H1 (cell line): ENCODE results near the gene H2AZ2. TPM values are rescaled to one million over a fixed set of nuclear protein-coding genes. Genes with fewer than 3 reads are reported as not detected.

Experiments used
- ASH2L ChIP-seq: fragments of 200-600, 300-600 bp; sonication (generic); IDR thresholded peaks from one replicate; pipeline ENCODE4 v1.7.1; 2017; ENCODE audit warnings: low read length
- BCL11A ChIP-seq, 2 experiments: IDR thresholded peaks; one replicate each; pipeline ENCODE4 v1.6.1; 2011; ENCODE audit warnings: low read depth in 2 of 2, low read length in 2 of 2, mild to moderate bottlenecking in 2 of 2
- CHD1 ChIP-seq: IDR thresholded peaks from 2 replicates; pipeline ENCODE4 v1.6.1; 2012; ENCODE audit warnings: low read depth, low read length, improper control_type of control experiment
- GTF2F1 ChIP-seq: IDR thresholded peaks from 2 replicates; pipeline ENCODE4 v1.6.1; 2012; ENCODE audit warnings: low read depth, low read length, improper control_type of control experiment, borderline replicate concordance
- HDAC2 ChIP-seq, 2 experiments: fragments of 300-600 bp in 1 of 2; sonication (generic) in 1 of 2; IDR thresholded peaks; 2 replicates each; pipeline ENCODE4 v1.6.1; 2011 to 2012; ENCODE audit warnings: low read depth in 2 of 2, low read length in 2 of 2, mild to moderate bottlenecking in 2 of 2, moderate library complexity in 2 of 2, borderline replicate concordance in 1 of 2, inconsistent platforms in 1 of 2
- JUN ChIP-seq: IDR thresholded peaks from 2 replicates; pipeline ENCODE4 v1.6.1; 2011; ENCODE audit warnings: low read depth, mild to moderate bottlenecking, improper control_type of control experiment, low read length
- KDM4A ChIP-seq: IDR thresholded peaks from one replicate; pipeline ENCODE4 v1.7.1; 2012; ENCODE audit warnings: low read depth, mild to moderate bottlenecking, moderate library complexity, low read length, inconsistent platforms; ENCODE audit not compliant: severe bottlenecking
- NANOG ChIP-seq: IDR thresholded peaks from 2 replicates; pipeline ENCODE4 v1.6.1; 2011; ENCODE audit warnings: low read length, low read depth, mild to moderate bottlenecking, inconsistent platforms; ENCODE audit not compliant: insufficient read depth, poor library complexity, severe bottlenecking
- PHF8 ChIP-seq: fragments of 200-600 bp; sonication (generic); conservative IDR thresholded peaks from 2 replicates; pipeline ENCODE4 v1.7.1; 2012; ENCODE audit warnings: low read depth, mild to moderate bottlenecking, inconsistent platforms, low read length, moderate library complexity
- POLR2AphosphoS5 ChIP-seq: IDR thresholded peaks from 2 replicates; pipeline ENCODE4 v1.6.1; 2011; ENCODE audit warnings: low read depth, low read length
- RBBP5 ChIP-seq: IDR thresholded peaks from 2 replicates; pipeline ENCODE4 v1.7.1; 2012; ENCODE audit warnings: low read depth, mild to moderate bottlenecking, inconsistent platforms, low read length, moderate library complexity, borderline replicate concordance
- SIN3A ChIP-seq, 2 experiments: IDR thresholded peaks in 1 of 2; conservative IDR thresholded peaks in 1 of 2; 2 replicates each; pipeline ENCODE4 v1.6.1; 2011 to 2012; ENCODE audit warnings: low read length in 2 of 2, improper control_type of control experiment in 1 of 2, low read depth in 1 of 2, mild to moderate bottlenecking in 1 of 2
- SIX5 ChIP-seq: IDR thresholded peaks from 2 replicates; pipeline ENCODE4 v1.6.1; 2011; ENCODE audit warnings: mild to moderate bottlenecking, low read depth, low read length
- SP4 ChIP-seq: IDR thresholded peaks from 2 replicates; pipeline ENCODE4 v1.6.1; 2012; ENCODE audit warnings: low read length, inconsistent platforms
- TAF7 ChIP-seq: optimal IDR thresholded peaks from 2 replicates; pipeline ENCODE3; 2011; ENCODE audit warnings: low read depth, mild to moderate bottlenecking, inconsistent platforms, low read length, moderate library complexity, borderline replicate concordance
- TEAD4 ChIP-seq: IDR thresholded peaks from 2 replicates; pipeline ENCODE4 v1.6.1; 2012; ENCODE audit warnings: low read depth, low read length, inconsistent platforms, mixed read lengths
- YY1 ChIP-seq: IDR thresholded peaks from 2 replicates; pipeline ENCODE4 v1.6.1; 2011; ENCODE audit warnings: low read depth, mild to moderate bottlenecking, low read length
- polyA plus RNA-seq, 7 experiments: library from polyadenylated mRNA; depleted of rRNA in 3 of 7; stranded (reverse) in 5 of 7; unstranded in 2 of 7; fragments of >200 nt in 5 of 7; fragments of 200-250 nt in 2 of 7; gene quantifications; 1 replicate in 5 of 7; 2 replicates in 1 of 7; 4 replicates in 1 of 7; pipeline versions ENCODE4 v1.2.1 to v1.2.3, GENCODE V29; 2011 to 2013; ENCODE audit warnings: missing spikeins in 2 of 7, mixed read lengths in 2 of 7
- total RNA-seq: library from RNA; stranded (reverse); fragmentation: NEBNext Ultra II Directional; extraction: Animal tissue kit (Norgen Biotek cat#: 25700); gene quantifications from 2 replicates; pipeline ENCODE4 v1.2.1, GENCODE V29; 2021
- TF ChIP-seq, protein P1 (sequence below), 3 experiments: IDR thresholded peaks; 1 replicate in 2 of 3; 2 replicates in 1 of 3; pipeline versions ENCODE4 v1.5.1 to v1.6.1; 2011; ENCODE audit warnings: low read length in 3 of 3, mild to moderate bottlenecking in 3 of 3, inconsistent platforms in 2 of 3, low read depth in 1 of 3, moderate library complexity in 1 of 3; ENCODE audit not compliant: insufficient read depth in 1 of 3; ENCODE audit errors: control extremely low read depth in 1 of 3
- TF ChIP-seq, protein P2 (sequence below): IDR thresholded peaks from 2 replicates; pipeline ENCODE4 v1.6.1; 2011; ENCODE audit warnings: low read depth, mild to moderate bottlenecking, low read length; ENCODE audit not compliant: insufficient read depth
- TF ChIP-seq, protein P3 (sequence below): IDR thresholded peaks from 2 replicates; pipeline ENCODE4 v1.6.1; 2012; ENCODE audit warnings: inconsistent platforms

The H2AZ2 gene
- total and polyA plus RNA-seq, 2 of the 8 experiments (the other 6 are each of a cell fraction or from before 2014, with no cell fraction given), result 168 to 187 TPM

DNA sequence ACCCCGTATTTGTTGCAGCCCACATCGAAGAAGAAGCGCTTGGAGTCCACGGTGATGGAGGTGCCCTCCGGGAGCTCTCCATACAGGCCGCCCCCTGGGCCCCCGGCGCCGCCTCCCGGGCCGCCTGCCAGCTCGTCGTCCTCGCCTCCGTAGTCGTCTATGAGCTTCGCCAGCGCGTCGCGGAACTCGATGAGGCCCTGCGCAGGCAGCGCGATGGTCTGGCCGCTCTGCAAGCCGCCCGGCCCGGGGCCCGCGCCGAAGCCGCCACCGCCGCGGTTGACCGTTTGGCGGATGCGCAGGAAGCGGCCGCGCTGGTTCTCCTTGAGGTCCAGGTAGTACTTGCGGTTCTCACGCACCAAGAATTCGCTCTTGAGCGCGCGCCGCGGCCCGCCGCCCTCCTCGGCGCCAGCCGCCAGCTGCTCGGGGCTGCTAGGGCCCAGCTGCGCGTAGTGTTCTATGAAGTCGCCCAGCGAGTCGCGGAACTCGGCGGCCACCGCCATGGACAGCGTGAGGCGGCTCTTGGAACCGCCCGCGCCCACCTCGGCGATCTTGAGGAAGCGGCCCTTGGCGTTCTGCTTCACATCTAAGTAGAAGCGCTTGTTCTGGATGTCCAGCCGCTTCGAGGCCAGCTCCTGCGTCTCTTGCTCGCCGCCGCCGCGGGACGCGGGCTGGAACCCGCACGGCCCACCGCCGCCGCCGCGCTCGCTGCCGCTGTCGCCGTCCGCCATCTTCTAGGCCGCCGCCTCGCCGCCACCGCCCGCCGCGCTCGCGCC is 36.9 kb upstream of the H2AZ2 start (continued):
- TF ChIP-seq, protein P1, sequence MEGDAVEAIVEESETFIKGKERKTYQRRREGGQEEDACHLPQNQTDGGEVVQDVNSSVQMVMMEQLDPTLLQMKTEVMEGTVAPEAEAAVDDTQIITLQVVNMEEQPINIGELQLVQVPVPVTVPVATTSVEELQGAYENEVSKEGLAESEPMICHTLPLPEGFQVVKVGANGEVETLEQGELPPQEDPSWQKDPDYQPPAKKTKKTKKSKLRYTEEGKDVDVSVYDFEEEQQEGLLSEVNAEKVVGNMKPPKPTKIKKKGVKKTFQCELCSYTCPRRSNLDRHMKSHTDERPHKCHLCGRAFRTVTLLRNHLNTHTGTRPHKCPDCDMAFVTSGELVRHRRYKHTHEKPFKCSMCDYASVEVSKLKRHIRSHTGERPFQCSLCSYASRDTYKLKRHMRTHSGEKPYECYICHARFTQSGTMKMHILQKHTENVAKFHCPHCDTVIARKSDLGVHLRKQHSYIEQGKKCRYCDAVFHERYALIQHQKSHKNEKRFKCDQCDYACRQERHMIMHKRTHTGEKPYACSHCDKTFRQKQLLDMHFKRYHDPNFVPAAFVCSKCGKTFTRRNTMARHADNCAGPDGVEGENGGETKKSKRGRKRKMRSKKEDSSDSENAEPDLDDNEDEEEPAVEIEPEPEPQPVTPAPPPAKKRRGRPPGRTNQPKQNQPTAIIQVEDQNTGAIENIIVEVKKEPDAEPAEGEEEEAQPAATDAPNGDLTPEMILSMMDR (IDR thresholded peaks at IDR 0.05; ENCODE audit: control extremely low read depth in 1 of 3, insufficient read depth in 1 of 3, low read depth in 1 of 3, low read length in 3 of 3), result no peak
- no peak for TF ChIP-seq BCL11A (IDR thresholded peaks at IDR 0.05; ENCODE audit: low read depth in 2 of 2, low read length in 2 of 2)
- TF ChIP-seq PHF8, result peak; percentile 14; the same call in 1 of the 2 replicates
- no peak for TF ChIP-seq SP4
- TF ChIP-seq, protein P2, sequence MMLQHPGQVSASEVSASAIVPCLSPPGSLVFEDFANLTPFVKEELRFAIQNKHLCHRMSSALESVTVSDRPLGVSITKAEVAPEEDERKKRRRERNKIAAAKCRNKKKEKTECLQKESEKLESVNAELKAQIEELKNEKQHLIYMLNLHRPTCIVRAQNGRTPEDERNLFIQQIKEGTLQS, result no peak
- TF ChIP-seq KDM4A, result peak; percentile 70
- 0 out of 2 replicates have a peak, but pooled peaks have one; percentile 17 for TF ChIP-seq RBBP5
- TF ChIP-seq YY1, result peak; percentile 54; the same call in 1 of the 2 replicates
- no peak for TF ChIP-seq TAF7
- TF ChIP-seq JUN, result no peak
- peak; percentile 62 for TF ChIP-seq ASH2L
- peak in 1 of 2 experiments; percentile 16; a peak in 1 of 4 replicates for TF ChIP-seq SIN3A (conservative IDR thresholded peaks at IDR 0.05 in 1 of 2, IDR thresholded peaks at IDR 0.05 in 1 of 2; ENCODE audit: low read depth in 1 of 2, low read length in 2 of 2)
- peak; percentile 49; the same call in 1 of the 2 replicates for TF ChIP-seq POLR2AphosphoS5
- TF ChIP-seq HDAC2 (IDR thresholded peaks at IDR 0.05; ENCODE audit: borderline replicate concordance in 1 of 2, low read depth in 2 of 2, low read length in 2 of 2), result no peak; a peak in 1 of 4 replicates
- no peak for TF ChIP-seq CHD1
- TF ChIP-seq TEAD4, result no peak
- TF ChIP-seq GTF2F1, result no peak
- no peak for TF ChIP-seq NANOG
- TF ChIP-seq, protein P3, sequence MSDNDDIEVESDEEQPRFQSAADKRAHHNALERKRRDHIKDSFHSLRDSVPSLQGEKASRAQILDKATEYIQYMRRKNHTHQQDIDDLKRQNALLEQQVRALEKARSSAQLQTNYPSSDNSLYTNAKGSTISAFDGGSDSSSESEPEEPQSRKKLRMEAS, result peak; percentile 29; the same call in 1 of the 2 replicates
- no peak for TF ChIP-seq SIX5
